K562 (cell line): Measurements from ENCODE around the gene EXOC3L1. TPM values are rescaled to one million over a fixed set of nuclear protein-coding genes. Genes with fewer than 3 reads are reported as not detected.
A peak's percentile ranks its signal among the peaks of the same experiment; 100 is the strongest.

Experiments used
- ELF4 ChIP-seq: fragments of 450-650 bp; formaldehyde crosslinking; IDR thresholded peaks from 2 replicates; pipeline ENCODE4 v1.4.0; 2022; ENCODE audit warnings: missing genetic modification characterization
- HDAC2 ChIP-seq: fragments of 450-650 bp; IDR thresholded peaks from 2 replicates; pipeline ENCODE4 v1.6.1; 2016; ENCODE audit warnings: mild to moderate bottlenecking
- HEY1 ChIP-seq: fragments of 250-450 bp; sonication (Bioruptor Pico); IDR thresholded peaks from 2 replicates; pipeline ENCODE4 v1.5.0; 2020; ENCODE audit warnings: mild to moderate bottlenecking, moderate library complexity, borderline replicate concordance
- JUND ChIP-seq, 2 experiments: IDR thresholded peaks; 2 replicates in 1 of 2; 3 replicates in 1 of 2; pipeline ENCODE4 v1.6.1; 2011; ENCODE audit warnings: borderline replicate concordance in 2 of 2, low read depth in 2 of 2, low read length in 2 of 2, improper control_type of control experiment in 1 of 2, missing biosample characterization in 1 of 2, missing genetic modification characterization in 1 of 2, missing genetic modification reagents in 1 of 2
- MAFK ChIP-seq: IDR thresholded peaks from 2 replicates; pipeline ENCODE4 v1.6.1; 2011; ENCODE audit warnings: low read length, improper control_type of control experiment
- MEF2A ChIP-seq: IDR thresholded peaks from 2 replicates; pipeline ENCODE4 v1.6.1; 2011; ENCODE audit warnings: low read depth, mild to moderate bottlenecking, low read length, moderate library complexity; ENCODE audit not compliant: control insufficient read depth
- MEF2D ChIP-seq: conservative IDR thresholded peaks from 2 replicates; pipeline ENCODE4 v1.6.1; 2016; ENCODE audit warnings: low read depth, missing genetic modification characterization, missing compliant biosample characterization
- PHTF2 ChIP-seq: fragments of 250-450 bp; sonication (Bioruptor Pico); IDR thresholded peaks from 2 replicates; pipeline ENCODE4 v1.5.0; 2021; ENCODE audit warnings: mild to moderate bottlenecking
- RBBP5 ChIP-seq: fragments of 200-600 bp; sonication (generic); IDR thresholded peaks from 2 replicates; pipeline ENCODE4 v1.6.1; 2012; ENCODE audit warnings: borderline replicate concordance, mild to moderate bottlenecking, low read length, control low read depth, inconsistent platforms; ENCODE audit not compliant: insufficient read depth, poor library complexity, severe bottlenecking
- RBM25 ChIP-seq: fragments of 200-400 bp; formaldehyde crosslinking; IDR thresholded peaks from 2 replicates; pipeline ENCODE4 v1.6.1; 2018; ENCODE audit warnings: low read length, low read depth, moderate library complexity; ENCODE audit not compliant: severe bottlenecking
- ZKSCAN3 ChIP-seq: fragments of 250-450 bp; sonication (Bioruptor Pico); IDR thresholded peaks from 2 replicates; pipeline ENCODE4 v1.4.0; 2020
- ZNF699 ChIP-seq: fragments of 250-450 bp; sonication (Bioruptor Pico); IDR thresholded peaks from 2 replicates; pipeline ENCODE4 v1.8.0; 2021; ENCODE audit warnings: mild to moderate bottlenecking, moderate library complexity; ENCODE audit not compliant: insufficient replicate concordance
- ZNF830 ChIP-seq: fragments of 250-450 bp; sonication (Bioruptor Pico); IDR thresholded peaks from 2 replicates; pipeline ENCODE4 v1.5.0; 2021; ENCODE audit warnings: mild to moderate bottlenecking
- polyA plus RNA-seq, 8 experiments: library from polyadenylated mRNA; depleted of rRNA in 4 of 8; stranded (reverse) in 5 of 8; unstranded in 3 of 8; fragments of >200 nt; fragmentation: Nextera tagmentation in 2 of 8; fragmentation: Illumina TruSeq in 1 of 8; extraction: Ambion mirVana in 2 of 8; extraction: Trizol in 1 of 8; gene quantifications; 2 replicates each; pipeline versions ENCODE4 v1.2.1 to v1.2.3, GENCODE V29; 2011 to 2014; ENCODE audit warnings: inconsistent platforms in 1 of 8, missing spikeins in 1 of 8
- total RNA-seq, 7 experiments: library from RNA; depleted of rRNA in 6 of 7; stranded (reverse); fragments of >200 nt in 6 of 7; fragmentation: Illumina TruSeq in 2 of 7; extraction: Trizol in 2 of 7; gene quantifications; 2 replicates each; pipeline versions ENCODE4 v1.2.1 to v1.2.3, GENCODE V29; 2011 to 2021; ENCODE audit warnings: low replicate concordance in 1 of 7
- TF ChIP-seq, protein P1 (sequence below), 2 experiments: fragments of 450-650 bp in 1 of 2; sonication (generic) in 1 of 2; formaldehyde crosslinking in 1 of 2; IDR thresholded peaks in 1 of 2; conservative IDR thresholded peaks in 1 of 2; 2 replicates each; pipeline versions ENCODE4 v1.6.1 to v1.8.1; 2016 to 2023; ENCODE audit warnings: mild to moderate bottlenecking in 2 of 2, moderate library complexity in 2 of 2, inconsistent platforms in 1 of 2, missing genetic modification reagents in 1 of 2
- TF ChIP-seq, protein P2 (sequence below): fragments of 450-650 bp; IDR thresholded peaks from 2 replicates; pipeline ENCODE4 v1.6.1; 2018; ENCODE audit not compliant: partially characterized antibody
- TF ChIP-seq, protein P3 (sequence below): sonication (generic); formaldehyde crosslinking; IDR thresholded peaks from 2 replicates; pipeline ENCODE4 v1.8.1; 2022; ENCODE audit warnings: missing genetic modification reagents
- TF ChIP-seq, protein P4 (sequence below): sonication (generic); formaldehyde crosslinking; IDR thresholded peaks from 2 replicates; pipeline ENCODE4 v1.8.0; 2022; ENCODE audit warnings: mild to moderate bottlenecking, missing genetic modification reagents
- TF ChIP-seq, protein P5 (sequence below): sonication (generic); formaldehyde crosslinking; IDR thresholded peaks from 2 replicates; pipeline ENCODE4 v1.8.0; 2023; ENCODE audit warnings: mild to moderate bottlenecking, missing genetic modification reagents

The EXOC3L1 gene
- total and polyA plus RNA-seq, 9 of the 15 experiments (the other 6 are each of a cell fraction or from before 2014, with no cell fraction given): 0.08 TPM; not detected in 8

DNA sequence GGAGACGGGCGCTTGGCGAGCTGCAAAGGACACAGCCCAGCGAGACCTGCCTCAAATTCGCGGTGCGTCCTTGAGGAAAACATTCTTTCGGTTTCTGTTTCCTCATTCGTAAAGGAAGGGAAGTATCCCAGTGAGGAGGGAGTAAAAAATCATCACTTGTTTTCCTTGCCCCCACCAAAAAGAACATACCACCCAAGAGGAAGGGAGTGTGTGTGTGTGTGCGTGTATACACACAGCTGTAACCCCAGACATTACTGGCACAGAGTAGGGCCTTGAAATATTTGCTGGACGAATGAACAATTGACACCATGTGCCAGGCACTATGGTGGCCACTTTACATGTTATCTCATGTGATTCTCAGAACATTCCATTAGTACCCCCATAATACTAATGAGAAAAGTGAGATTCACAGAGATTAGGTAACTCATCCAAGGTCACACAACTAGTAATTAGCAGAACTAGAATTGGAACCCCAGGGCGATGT, 4.2 kb downstream of the EXOC3L1 start (continued):
- TF ChIP-seq, protein P1, sequence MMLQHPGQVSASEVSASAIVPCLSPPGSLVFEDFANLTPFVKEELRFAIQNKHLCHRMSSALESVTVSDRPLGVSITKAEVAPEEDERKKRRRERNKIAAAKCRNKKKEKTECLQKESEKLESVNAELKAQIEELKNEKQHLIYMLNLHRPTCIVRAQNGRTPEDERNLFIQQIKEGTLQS (IDR thresholded peaks at IDR 0.05): no peak
- TF ChIP-seq, protein P1 (CRISPR knock-in tag; conservative IDR thresholded peaks at IDR 0.05): no peak; the same call in 1 of the 2 replicates
- no peak for TF ChIP-seq JUND (IDR thresholded peaks at IDR 0.05; ENCODE audit: borderline replicate concordance, low read depth, low read length)
- no peak for TF ChIP-seq JUND (tag; IDR thresholded peaks at IDR 0.05; ENCODE audit: borderline replicate concordance, low read depth, low read length)
- TF ChIP-seq MEF2D (tag): no peak
- TF ChIP-seq, protein P2, sequence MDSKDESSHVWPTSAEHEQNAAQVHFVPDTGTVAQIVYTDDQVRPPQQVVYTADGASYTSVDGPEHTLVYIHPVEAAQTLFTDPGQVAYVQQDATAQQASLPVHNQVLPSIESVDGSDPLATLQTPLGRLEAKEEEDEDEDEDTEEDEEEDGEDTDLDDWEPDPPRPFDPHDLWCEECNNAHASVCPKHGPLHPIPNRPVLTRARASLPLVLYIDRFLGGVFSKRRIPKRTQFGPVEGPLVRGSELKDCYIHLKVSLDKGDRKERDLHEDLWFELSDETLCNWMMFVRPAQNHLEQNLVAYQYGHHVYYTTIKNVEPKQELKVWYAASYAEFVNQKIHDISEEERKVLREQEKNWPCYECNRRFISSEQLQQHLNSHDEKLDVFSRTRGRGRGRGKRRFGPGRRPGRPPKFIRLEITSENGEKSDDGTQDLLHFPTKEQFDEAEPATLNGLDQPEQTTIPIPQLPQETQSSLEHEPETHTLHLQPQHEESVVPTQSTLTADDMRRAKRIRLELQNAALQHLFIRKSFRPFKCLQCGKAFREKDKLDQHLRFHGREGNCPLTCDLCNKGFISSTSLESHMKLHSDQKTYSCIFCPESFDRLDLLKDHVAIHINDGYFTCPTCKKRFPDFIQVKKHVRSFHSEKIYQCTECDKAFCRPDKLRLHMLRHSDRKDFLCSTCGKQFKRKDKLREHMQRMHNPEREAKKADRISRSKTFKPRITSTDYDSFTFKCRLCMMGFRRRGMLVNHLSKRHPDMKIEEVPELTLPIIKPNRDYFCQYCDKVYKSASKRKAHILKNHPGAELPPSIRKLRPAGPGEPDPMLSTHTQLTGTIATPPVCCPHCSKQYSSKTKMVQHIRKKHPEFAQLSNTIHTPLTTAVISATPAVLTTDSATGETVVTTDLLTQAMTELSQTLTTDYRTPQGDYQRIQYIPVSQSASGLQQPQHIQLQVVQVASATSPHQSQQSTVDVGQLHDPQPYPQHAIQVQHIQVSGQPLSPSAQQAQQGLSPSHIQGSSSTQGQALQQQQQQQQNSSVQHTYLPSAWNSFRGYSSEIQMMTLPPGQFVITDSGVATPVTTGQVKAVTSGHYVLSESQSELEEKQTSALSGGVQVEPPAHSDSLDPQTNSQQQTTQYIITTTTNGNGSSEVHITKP: peak; percentile 55
- no peak for TF ChIP-seq ELF4
- TF ChIP-seq HEY1 (CRISPR knock-in tag): no peak
- no peak for TF ChIP-seq ZNF830 (CRISPR knock-in tag)
- no peak for TF ChIP-seq ZNF699
- no peak for TF ChIP-seq MEF2A
- TF ChIP-seq, protein P3, sequence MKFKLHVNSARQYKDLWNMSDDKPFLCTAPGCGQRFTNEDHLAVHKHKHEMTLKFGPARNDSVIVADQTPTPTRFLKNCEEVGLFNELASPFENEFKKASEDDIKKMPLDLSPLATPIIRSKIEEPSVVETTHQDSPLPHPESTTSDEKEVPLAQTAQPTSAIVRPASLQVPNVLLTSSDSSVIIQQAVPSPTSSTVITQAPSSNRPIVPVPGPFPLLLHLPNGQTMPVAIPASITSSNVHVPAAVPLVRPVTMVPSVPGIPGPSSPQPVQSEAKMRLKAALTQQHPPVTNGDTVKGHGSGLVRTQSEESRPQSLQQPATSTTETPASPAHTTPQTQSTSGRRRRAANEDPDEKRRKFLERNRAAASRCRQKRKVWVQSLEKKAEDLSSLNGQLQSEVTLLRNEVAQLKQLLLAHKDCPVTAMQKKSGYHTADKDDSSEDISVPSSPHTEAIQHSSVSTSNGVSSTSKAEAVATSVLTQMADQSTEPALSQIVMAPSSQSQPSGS (CRISPR knock-in tag): no peak
- no peak for TF ChIP-seq RBBP5
- TF ChIP-seq, protein P4, sequence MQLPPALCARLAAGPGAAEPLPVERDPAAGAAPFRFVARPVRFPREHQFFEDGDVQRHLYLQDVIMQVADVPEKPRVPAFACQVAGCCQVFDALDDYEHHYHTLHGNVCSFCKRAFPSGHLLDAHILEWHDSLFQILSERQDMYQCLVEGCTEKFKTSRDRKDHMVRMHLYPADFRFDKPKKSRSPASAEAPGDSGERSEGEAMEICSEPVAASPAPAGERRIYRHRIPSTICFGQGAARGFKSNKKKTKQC (CRISPR knock-in tag): no peak
- no peak for TF ChIP-seq ZKSCAN3 (CRISPR knock-in tag)
- TF ChIP-seq, protein P5, sequence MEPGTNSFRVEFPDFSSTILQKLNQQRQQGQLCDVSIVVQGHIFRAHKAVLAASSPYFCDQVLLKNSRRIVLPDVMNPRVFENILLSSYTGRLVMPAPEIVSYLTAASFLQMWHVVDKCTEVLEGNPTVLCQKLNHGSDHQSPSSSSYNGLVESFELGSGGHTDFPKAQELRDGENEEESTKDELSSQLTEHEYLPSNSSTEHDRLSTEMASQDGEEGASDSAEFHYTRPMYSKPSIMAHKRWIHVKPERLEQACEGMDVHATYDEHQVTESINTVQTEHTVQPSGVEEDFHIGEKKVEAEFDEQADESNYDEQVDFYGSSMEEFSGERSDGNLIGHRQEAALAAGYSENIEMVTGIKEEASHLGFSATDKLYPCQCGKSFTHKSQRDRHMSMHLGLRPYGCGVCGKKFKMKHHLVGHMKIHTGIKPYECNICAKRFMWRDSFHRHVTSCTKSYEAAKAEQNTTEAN (CRISPR knock-in tag): peak; percentile 12; the same call in 1 of the 2 replicates
- TF ChIP-seq PHTF2 (CRISPR knock-in tag): no peak
- no peak for TF ChIP-seq MAFK
- TF ChIP-seq HDAC2: 0 out of 2 replicates have a peak, but pooled peaks have one; percentile 5
- TF ChIP-seq RBM25: no peak
